GM12878 (cell line): ENCODE data around the gene CARD10. TPM values are rescaled to one million over a fixed set of nuclear protein-coding genes. Genes with fewer than 3 reads are reported as not detected.

Source experiments
- ATF3 ChIP-seq: IDR thresholded peaks from 2 replicates; pipeline ENCODE4 v1.6.1; 2011; ENCODE audit warnings: low read depth, mild to moderate bottlenecking, low read length, moderate library complexity, borderline replicate concordance; ENCODE audit errors: extremely low read depth
- HCFC1 ChIP-seq: fragments of 150-350 bp; IDR thresholded peaks from 2 replicates; pipeline ENCODE4 v1.6.1; 2014; ENCODE audit warnings: low read length
- MYC ChIP-seq: IDR thresholded peaks from 2 replicates; pipeline ENCODE4 v1.6.1; 2011; ENCODE audit warnings: mild to moderate bottlenecking, low read length, moderate library complexity, inconsistent platforms; ENCODE audit not compliant: insufficient read depth, insufficient replicate concordance, insufficient read length, severe bottlenecking
- NFXL1 ChIP-seq: fragments of 450-650 bp; IDR thresholded peaks from 2 replicates; pipeline ENCODE4 v1.6.1; 2017; ENCODE audit warnings: antibody characterized with exemption, mild to moderate bottlenecking, borderline replicate concordance
- RBBP5 ChIP-seq: fragments of 200-600 bp; sonication (generic); conservative IDR thresholded peaks from 2 replicates; pipeline ENCODE4 v1.6.1; 2016
- RCOR1 ChIP-seq: conservative IDR thresholded peaks from 2 replicates; pipeline ENCODE4 v1.6.1; 2012; ENCODE audit warnings: low read depth, low read length, improper control_type of control experiment
- SRF ChIP-seq, 2 experiments: IDR thresholded peaks; 2 replicates each; pipeline ENCODE4 v1.6.1; 2011; ENCODE audit warnings: low read depth in 2 of 2, low read length in 2 of 2, mild to moderate bottlenecking in 1 of 2, moderate library complexity in 1 of 2
- TAF1 ChIP-seq: IDR thresholded peaks from 2 replicates; pipeline ENCODE4 v1.6.1; 2011; ENCODE audit warnings: mild to moderate bottlenecking, low read depth, low read length, borderline replicate concordance
- ZBTB11 ChIP-seq: fragments of 450-650 bp; formaldehyde crosslinking; IDR thresholded peaks from 2 replicates; pipeline ENCODE4 v1.5.0; 2022; ENCODE audit warnings: mild to moderate bottlenecking, missing genetic modification characterization
- polyA plus RNA-seq, 11 experiments: library from polyadenylated mRNA; depleted of rRNA in 4 of 11; unstranded in 6 of 11; stranded (reverse) in 5 of 11; fragments of >200 nt; fragmentation: Nextera tagmentation in 4 of 11; fragmentation: Illumina TruSeq in 1 of 11; extraction: Ambion mirVana in 4 of 11; extraction: Trizol in 1 of 11; gene quantifications; 1 replicate in 1 of 11; 2 replicates in 10 of 11; pipeline versions ENCODE4 v1.2.1 to v1.2.3, GENCODE V29; 2011 to 2016; ENCODE audit warnings: inconsistent platforms in 2 of 11, missing spikeins in 2 of 11, low read depth in 1 of 11
- total RNA-seq, 4 experiments: library from RNA; depleted of rRNA in 3 of 4; stranded (reverse); fragments of >200 nt in 3 of 4; fragmentation: Illumina TruSeq in 1 of 4; extraction: Trizol in 1 of 4; gene quantifications; 2 replicates each; pipeline versions ENCODE4 v1.2.1 to v1.2.3, GENCODE V29; 2013 to 2021

CARD10 gene
- total and polyA plus RNA-seq, 10 of the 15 experiments (the other 5 are each of a cell fraction or from before 2014, with no cell fraction given): 0.08 to 0.10 (median 0.10) TPM; not detected in 7

- TF ChIP-seq SRF (IDR thresholded peaks at IDR 0.05; ENCODE audit: low read depth in 2 of 2, low read length in 2 of 2) (no peak), ATF3 (no peak), RCOR1 (no peak), MYC (no peak), RBBP5 (no peak), NFXL1 (no peak), TAF1 (no peak), HCFC1 (no peak), ZBTB11 (CRISPR knock-in tag) (no peak)
Observed at GRCh38 chr22:37563153-37564081, 44.2 kb upstream of the CARD10 start (continued).
